ENCODE data around the gene MFN2.
"Not testable (repeated sequence)": the region's sequence is repeated elsewhere in the genome, so short reads cannot be mapped to it uniquely, and the experiment has no call there.

DNA sequence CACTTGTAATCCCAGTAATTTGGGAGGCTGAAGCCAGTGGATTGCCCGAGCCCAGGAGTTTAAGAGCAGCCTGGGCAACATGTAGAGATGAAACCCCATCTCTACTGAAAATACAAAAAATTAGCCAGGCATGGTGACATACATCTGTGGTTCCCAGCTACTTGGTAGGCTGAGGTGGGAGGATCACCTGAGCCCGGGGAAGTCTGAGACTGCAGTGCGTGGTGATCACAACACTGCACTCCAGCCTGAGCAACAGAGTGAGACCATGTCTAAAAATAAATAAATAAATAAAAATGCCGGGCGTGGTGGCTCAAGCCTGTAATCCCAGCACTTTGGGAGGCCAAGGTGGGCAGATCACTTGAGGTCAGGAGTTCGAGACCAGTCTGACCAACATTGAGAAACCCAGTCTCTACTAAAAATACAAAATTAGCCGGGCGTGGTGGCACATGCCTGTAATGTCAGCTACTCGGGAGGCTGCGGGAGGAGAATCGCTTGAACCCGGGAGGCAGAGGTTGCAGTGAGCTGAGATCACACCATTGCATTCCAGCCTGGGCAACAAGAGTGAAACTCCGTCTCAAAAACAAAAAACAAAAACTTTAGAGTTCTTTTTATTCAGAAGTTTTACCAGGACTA is 59.7 kb downstream of the MFN2 start:
- TF ChIP-seq BHLHE40 (IDR thresholded peaks at IDR 0.05; ENCODE audit: borderline replicate concordance); FOXK2 (IDR thresholded peaks at IDR 0.05); ELF4 (IDR thresholded peaks at IDR 0.05); NFRKB (IDR thresholded peaks at IDR 0.05); TARDBP (IDR thresholded peaks at IDR 0.05); LEF1 (IDR thresholded peaks at IDR 0.05; ENCODE audit: borderline replicate concordance); ARNT (IDR thresholded peaks at IDR 0.05); FOXM1 (IDR thresholded peaks at IDR 0.05; ENCODE audit: borderline replicate concordance); SP1 (IDR thresholded peaks at IDR 0.05); SUZ12 (IDR thresholded peaks at IDR 0.05); HDGF (IDR thresholded peaks at IDR 0.05; ENCODE audit: borderline replicate concordance); CTBP1 (IDR thresholded peaks at IDR 0.05; ENCODE audit: borderline replicate concordance); FOXA1 (IDR thresholded peaks at IDR 0.05): not testable (repeated sequence)
- TF ChIP-seq, protein P1, sequence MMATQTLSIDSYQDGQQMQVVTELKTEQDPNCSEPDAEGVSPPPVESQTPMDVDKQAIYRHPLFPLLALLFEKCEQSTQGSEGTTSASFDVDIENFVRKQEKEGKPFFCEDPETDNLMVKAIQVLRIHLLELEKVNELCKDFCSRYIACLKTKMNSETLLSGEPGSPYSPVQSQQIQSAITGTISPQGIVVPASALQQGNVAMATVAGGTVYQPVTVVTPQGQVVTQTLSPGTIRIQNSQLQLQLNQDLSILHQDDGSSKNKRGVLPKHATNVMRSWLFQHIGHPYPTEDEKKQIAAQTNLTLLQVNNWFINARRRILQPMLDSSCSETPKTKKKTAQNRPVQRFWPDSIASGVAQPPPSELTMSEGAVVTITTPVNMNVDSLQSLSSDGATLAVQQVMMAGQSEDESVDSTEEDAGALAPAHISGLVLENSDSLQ (IDR thresholded peaks at IDR 0.05), result not testable (repeated sequence)
